Lower leg skin (tissue), 4 donors: Measurements from ENCODE around the gene WNT7A. TPM values are rescaled to one million over a fixed set of nuclear protein-coding genes. Genes with fewer than 3 reads are reported as not detected.

ENCODE experiments used
- DNase-seq, 2 donors: peaks; one replicate each; pipeline ENCODE4 v3.0.0-alpha.2; 2019; ENCODE audit warnings: low spot score in 2 of 2
- H3K4me3 ChIP-seq: fragments of 200-600 bp; sonication (generic); 2 replicates; pipeline ENCODE4 v1.5.1; 2017; ENCODE audit warnings: mild to moderate bottlenecking, low read depth; ENCODE audit not compliant: poor library complexity, severe bottlenecking
- CTCF ChIP-seq, 3 donors: fragments of 450-650 bp; IDR thresholded peaks; one replicate each; pipeline ENCODE4 v1.5.1; 2016; ENCODE audit warnings: antibody characterized with exemption in 3 of 3, mild to moderate bottlenecking in 3 of 3, moderate library complexity in 2 of 3
- POLR2A ChIP-seq, 2 donors: fragments of 450-650 bp; IDR thresholded peaks; one replicate each; pipeline ENCODE4 v1.6.1; 2016 to 2017; ENCODE audit warnings: antibody characterized with exemption in 2 of 2, mild to moderate bottlenecking in 1 of 2, moderate library complexity in 1 of 2
- WGBS, 2 donors: methylation state at CpG; one replicate each; pipeline ENCODE4 v1.1.5; 2018; 5-methylcytosine and 5-hydroxymethylcytosine counted together
- intact Hi-C: fragments of 100-400 bp; cut with DNase I; formaldehyde crosslinking; loops from one replicate; pipeline ENCODE4 v1.15.0; 2023; ENCODE audit warnings: low total_unique reads
- total RNA-seq, 4 donors: library from RNA; depleted of rRNA; stranded (reverse); fragments of >200 nt; gene quantifications; one replicate each; pipeline ENCODE4 v1.1.0, GENCODE V29; 2016

The WNT7A gene
- total RNA-seq, 4 donors from 2014 or later, result 0.49 to 2.4 (median 0.68) TPM

- intact Hi-C loops, result no loop called here
- TF ChIP-seq CTCF (IDR thresholded peaks at IDR 0.05) (no peak), POLR2A (IDR thresholded peaks at IDR 0.05) (no peak)
- WGBS, 2 donors, result 58 to 69% methylated on average over 7 of the region's 7 CpGs
- DNase-seq, result no peak
- H3K4me3 ChIP-seq, result no peak overlapping the region
Measured at GRCh38 chr3:13827699-13828098, 52.2 kb downstream of the WNT7A start.

GRCh38 chr3:13827256-13827655 lies 52.6 kb downstream of the WNT7A start:
- intact Hi-C loops, result no loop called here
- no peak for DNase-seq
- 19 to 25% methylated on average over 3 of the region's 3 CpGs for WGBS, 2 donors
- TF ChIP-seq POLR2A (IDR thresholded peaks at IDR 0.05) (no peak), CTCF (IDR thresholded peaks at IDR 0.05) (no peak)
- H3K4me3 ChIP-seq, result no peak overlapping the region

GRCh38 chr3:13826672-13827071 lies 53.2 kb downstream of the WNT7A start:
- DNase-seq, result no peak
- intact Hi-C loops, result no loop called here
- no peak overlapping the region for H3K4me3 ChIP-seq
- TF ChIP-seq POLR2A (IDR thresholded peaks at IDR 0.05), result no peak

- TF ChIP-seq CTCF (IDR thresholded peaks at IDR 0.05), result no peak
- no peak for TF ChIP-seq POLR2A (IDR thresholded peaks at IDR 0.05)
- no peak for DNase-seq
- WGBS, 2 donors, result 82 to 89% methylated on average over 10 of the region's 10 CpGs
- H3K4me3 ChIP-seq, result no peak overlapping the region
- intact Hi-C loops, result no loop called here
Measured at GRCh38 chr3:13825821-13826220, 54.0 kb downstream of the WNT7A start.

- no peak for DNase-seq
- no peak for TF ChIP-seq CTCF (IDR thresholded peaks at IDR 0.05)
- TF ChIP-seq POLR2A (IDR thresholded peaks at IDR 0.05), result no peak
- WGBS, 2 donors, result 55 to 85% methylated on average over 3 of the region's 3 CpGs
- no peak overlapping the region for H3K4me3 ChIP-seq
- intact Hi-C loops, result no loop called here
Measured at GRCh38 chr3:13825311-13825579, 54.6 kb downstream of the WNT7A start.

GRCh38 chr3:13824521-13825310 lies 55.2 kb downstream of the WNT7A start:
- intact Hi-C loops, result no loop called here
- TF ChIP-seq CTCF (IDR thresholded peaks at IDR 0.05), result no peak
- TF ChIP-seq POLR2A (IDR thresholded peaks at IDR 0.05), result no peak
- H3K4me3 ChIP-seq, result no peak overlapping the region
- WGBS, 2 donors, result 58% methylated on average over 8 of the region's 8 CpGs
- no peak for DNase-seq
